ENCODE data around the gene ITPK1.

ITPK1 gene

DNA sequence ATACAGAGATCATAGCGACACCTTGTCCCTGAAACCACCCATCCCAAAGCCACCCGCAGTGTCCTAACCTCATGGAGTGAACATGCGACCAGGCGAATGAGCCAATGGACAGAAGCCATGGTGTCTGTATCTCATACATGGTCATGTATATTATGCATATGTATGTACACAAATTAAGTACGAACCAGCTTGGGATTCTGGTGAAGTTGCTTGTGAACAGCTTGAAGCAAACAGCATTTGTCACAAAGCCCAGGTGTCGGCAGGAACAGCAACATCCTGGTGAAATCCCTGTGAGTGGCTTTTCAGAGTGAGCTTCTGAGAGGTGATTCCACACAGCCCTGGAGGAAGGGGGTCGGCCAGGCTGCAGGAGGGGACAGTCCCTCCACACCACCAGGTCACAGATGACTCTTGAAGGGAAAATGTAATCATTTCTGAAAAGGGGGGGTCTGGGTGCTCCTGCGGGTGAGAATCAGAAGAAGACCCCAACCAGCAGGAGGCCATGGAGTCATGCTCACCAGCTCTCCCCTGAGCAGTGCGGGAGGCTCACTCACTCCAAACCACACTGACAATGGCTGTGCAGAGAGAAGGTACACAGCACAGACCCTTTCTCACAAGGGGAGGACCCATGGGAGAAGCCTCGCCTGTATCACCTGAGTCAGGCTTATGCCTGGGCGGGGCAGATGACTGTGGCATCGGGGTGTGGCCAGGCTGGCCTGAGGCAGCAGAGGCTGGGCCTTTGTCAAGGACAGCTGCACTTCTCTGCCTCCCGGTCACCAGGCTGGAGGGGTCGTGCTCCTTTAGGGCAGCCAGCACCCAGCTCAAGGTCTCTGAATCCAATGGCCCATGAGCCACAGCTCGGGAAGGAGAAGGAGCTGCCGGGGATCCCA, 178.4 kb downstream of the ITPK1 start:
- Histone ChIP-seq H3K9ac (ENCODE audit: low read length) (no peak overlapping the region), H3K36me3 (ENCODE audit: insufficient read depth, low read length) (peaks cover 20% of the 10 kb centered on the region), H3K27ac (ENCODE audit: low read depth, low read length) (no peak overlapping the region), H3K4me1 (ENCODE audit: insufficient read depth, low read length) (no peaks in the 10 kb centered on the region), H3K9me3 (ENCODE audit: low read length) (no peaks in the 10 kb centered on the region), H3K27me3 (ENCODE audit: control insufficient read depth in 1 of 2, insufficient read depth in 2 of 2, low read length in 2 of 2) (no peaks in the 10 kb centered on the region), H3K4me3 (ENCODE audit: low read depth in 1 of 2, low read length in 2 of 2) (no peak overlapping the region)

DNA sequence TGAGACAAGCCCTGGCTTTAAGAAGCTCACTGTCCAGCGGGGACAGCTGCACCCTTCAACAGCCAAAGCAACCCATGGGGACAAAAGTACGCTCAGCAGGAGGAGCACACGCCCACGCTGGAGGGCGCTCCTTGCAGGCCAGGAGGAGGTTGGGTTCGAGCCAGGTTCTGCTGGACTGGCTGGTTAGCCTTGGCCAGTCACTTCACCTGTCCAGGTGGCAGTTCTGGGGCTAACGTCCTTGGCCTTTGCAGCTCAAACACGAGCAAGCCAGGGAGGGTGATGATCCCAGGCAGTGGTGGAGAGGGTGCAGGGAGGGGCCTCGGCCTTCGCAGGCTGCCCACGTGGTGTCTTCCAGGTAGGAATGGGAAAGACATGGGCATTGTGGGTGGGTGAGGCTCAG, 179.6 kb downstream of the ITPK1 start:
- Histone ChIP-seq H3K36me3 (ENCODE audit: insufficient read depth, low read length) (peaks cover 20% of the 10 kb centered on the region), H3K4me1 (ENCODE audit: insufficient read depth, low read length) (no peaks in the 10 kb centered on the region), H3K9me3 (ENCODE audit: low read length) (no peaks in the 10 kb centered on the region), H3K27me3 (ENCODE audit: control insufficient read depth in 1 of 2, insufficient read depth in 2 of 2, low read length in 2 of 2) (no peaks in the 10 kb centered on the region), H3K4me3 (ENCODE audit: low read depth in 1 of 2, low read length in 2 of 2) (no peak overlapping the region), H3K9ac (ENCODE audit: low read length) (no peak overlapping the region), H3K27ac (ENCODE audit: low read depth, low read length) (no peak overlapping the region)

DNA sequence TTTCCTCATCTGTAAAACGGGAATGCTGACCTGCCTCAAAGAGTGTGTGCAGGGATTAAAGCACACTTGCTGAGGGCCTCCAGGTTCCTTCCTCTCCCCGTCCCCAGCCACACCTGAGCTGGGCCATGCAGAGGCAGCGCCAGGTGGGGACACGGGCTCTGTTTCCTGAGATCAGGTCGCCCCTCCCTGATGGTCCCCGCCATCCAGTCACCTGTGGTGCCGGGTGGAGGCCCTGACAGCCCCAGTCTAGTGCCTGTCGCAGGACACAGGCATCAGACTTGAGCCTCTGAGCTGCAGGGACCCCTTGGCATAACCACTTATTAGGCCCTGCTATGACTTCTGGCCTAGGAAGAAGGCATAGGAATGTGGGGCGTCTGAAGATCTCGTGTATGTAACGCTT, 180.3 kb downstream of the ITPK1 start:
- H3K4me1 ChIP-seq (ENCODE audit: insufficient read depth, low read length): no peaks in the 10 kb centered on the region
- H3K27me3 ChIP-seq (ENCODE audit: control insufficient read depth in 1 of 2, insufficient read depth in 2 of 2, low read length in 2 of 2): no peaks in the 10 kb centered on the region
- H3K9me3 ChIP-seq (ENCODE audit: low read length): no peaks in the 10 kb centered on the region
- H3K27ac ChIP-seq (ENCODE audit: low read depth, low read length): no peak overlapping the region
- peaks cover 16% of the 10 kb centered on the region for H3K36me3 ChIP-seq (ENCODE audit: insufficient read depth, low read length)
- H3K4me3 ChIP-seq (ENCODE audit: low read depth in 1 of 2, low read length in 2 of 2): no peak overlapping the region
- H3K9ac ChIP-seq (ENCODE audit: low read length): no peak overlapping the region

DNA sequence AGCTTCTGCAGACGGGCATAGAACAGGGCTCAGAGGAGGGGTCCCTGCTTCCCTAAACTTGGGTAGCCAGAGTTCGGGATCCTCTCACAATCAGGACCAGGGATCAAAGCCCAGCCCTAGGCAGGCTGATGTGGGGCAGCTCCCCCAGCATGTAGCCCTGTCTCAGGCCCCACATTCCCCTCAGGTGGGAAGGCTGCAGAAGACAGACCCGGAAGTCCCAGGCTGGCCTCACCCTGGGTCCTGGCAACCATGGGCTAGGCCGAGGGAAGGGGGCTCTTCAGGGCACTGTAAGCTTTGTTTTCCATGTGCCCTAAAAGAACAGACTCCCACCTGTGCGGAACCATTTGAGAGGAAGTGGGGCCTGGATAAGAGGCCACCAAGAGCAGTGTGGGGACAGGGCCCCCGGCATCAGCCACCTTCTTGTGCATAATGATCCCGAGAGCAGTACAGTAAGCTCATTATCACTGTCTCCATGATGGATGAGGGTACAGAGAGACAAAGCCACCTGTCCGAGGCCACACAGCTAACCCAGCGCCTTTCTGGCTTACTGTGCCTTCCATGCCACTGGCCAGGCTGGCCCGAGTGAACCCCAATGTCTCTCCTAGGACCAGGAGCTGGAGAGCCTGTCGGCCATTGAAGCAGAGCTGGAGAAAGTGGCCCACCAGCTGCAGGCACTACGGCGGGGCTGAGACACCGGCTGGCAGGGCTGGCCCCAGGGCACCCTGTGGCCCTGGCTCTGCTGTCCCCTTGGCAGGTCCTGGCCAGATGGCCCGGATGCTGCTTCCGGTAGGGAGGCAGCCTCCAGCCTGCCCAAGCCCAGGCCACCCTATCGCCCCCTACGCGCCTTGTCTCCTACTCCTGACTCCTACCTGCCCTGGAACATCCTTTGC, 181.3 kb downstream of the ITPK1 start:
- H3K36me3 ChIP-seq (ENCODE audit: insufficient read depth, low read length): peaks cover 12% of the 10 kb centered on the region
- H3K4me3 ChIP-seq (ENCODE audit: low read depth in 1 of 2, low read length in 2 of 2): no peak overlapping the region
- no peaks in the 10 kb centered on the region for H3K27me3 ChIP-seq (ENCODE audit: control insufficient read depth in 1 of 2, insufficient read depth in 2 of 2, low read length in 2 of 2)
- H3K27ac ChIP-seq (ENCODE audit: low read depth, low read length): no peak overlapping the region
- no peak overlapping the region for H3K9ac ChIP-seq (ENCODE audit: low read length)
- no peaks in the 10 kb centered on the region for H3K4me1 ChIP-seq (ENCODE audit: insufficient read depth, low read length)
- H3K9me3 ChIP-seq (ENCODE audit: low read length): no peaks in the 10 kb centered on the region

DNA sequence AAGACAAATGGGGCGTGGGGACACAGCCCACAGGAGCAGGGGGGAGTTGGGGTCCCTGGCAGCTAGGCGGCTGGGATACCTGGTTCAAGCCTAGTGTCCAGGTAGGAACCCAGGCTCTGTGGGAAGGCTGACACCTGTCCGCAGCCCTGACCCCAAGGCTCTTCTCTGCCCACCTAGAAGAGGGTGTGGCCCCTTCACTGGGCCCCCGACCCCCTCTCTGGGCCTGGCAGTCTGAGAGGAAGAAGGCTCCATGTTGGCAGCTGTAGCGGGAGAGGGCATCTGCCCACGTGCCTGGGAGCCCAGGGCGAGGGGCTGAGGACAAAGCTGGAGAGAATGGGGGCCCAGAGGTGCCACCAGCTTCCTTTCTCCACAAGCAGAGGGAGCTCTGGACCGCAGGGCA, 182.2 kb downstream of the ITPK1 start:
- Histone ChIP-seq H3K36me3 (ENCODE audit: insufficient read depth, low read length) (peaks cover 12% of the 10 kb centered on the region), H3K4me3 (ENCODE audit: low read depth in 1 of 2, low read length in 2 of 2) (no peak overlapping the region), H3K4me1 (ENCODE audit: insufficient read depth, low read length) (no peaks in the 10 kb centered on the region), H3K9ac (ENCODE audit: low read length) (no peak overlapping the region), H3K27me3 (ENCODE audit: control insufficient read depth in 1 of 2, insufficient read depth in 2 of 2, low read length in 2 of 2) (no peaks in the 10 kb centered on the region), H3K9me3 (ENCODE audit: low read length) (no peaks in the 10 kb centered on the region), H3K27ac (ENCODE audit: low read depth, low read length) (no peak overlapping the region)

DNA sequence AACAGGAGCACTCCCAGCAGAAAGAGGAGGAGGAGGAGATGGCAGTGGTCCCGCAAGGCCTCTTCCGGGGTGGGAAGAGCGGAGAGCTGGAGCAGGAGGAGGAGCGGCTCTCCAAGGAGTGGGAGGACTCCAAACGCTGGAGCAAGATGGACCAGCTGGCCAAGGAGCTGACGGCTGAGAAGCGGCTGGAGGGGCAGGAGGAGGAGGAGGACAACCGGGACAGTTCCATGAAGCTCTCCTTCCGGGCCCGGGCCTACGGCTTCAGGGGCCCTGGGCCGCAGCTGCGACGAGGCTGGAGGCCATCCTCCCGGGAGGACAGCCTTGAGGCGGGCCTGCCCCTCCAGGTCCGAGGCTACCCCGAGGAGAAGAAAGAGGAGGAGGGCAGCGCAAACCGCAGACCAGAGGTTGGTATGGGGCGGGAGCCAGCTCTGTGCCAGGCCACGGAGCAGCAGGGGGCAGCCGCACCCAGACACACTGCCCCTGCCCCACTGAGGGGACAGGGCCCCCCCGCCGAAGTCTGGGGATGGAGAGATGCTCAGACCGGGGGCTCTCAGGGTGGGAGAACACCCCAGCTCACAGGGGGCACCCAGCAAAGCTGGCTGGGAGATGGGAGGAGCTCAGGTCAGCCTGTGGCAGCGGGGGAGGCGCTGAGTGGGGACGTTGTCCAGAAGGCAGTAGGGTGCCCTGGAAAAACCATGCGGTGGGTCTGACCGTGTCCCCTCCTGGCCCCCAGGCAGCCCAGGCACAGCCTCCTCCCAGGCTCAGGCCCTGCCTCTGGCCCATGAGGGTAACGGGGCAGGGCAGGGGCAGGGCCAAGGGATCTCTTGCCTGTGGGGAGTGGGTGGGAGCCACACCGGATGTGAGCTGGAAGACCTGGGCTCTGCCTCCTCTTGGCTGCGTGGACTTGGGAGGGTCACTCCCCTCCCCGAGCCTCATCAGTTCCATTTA, 183.0 kb downstream of the ITPK1 start:
- Histone ChIP-seq H3K36me3 (ENCODE audit: insufficient read depth, low read length) (peaks cover 8% of the 10 kb centered on the region), H3K27me3 (ENCODE audit: control insufficient read depth in 1 of 2, insufficient read depth in 2 of 2, low read length in 2 of 2) (no peaks in the 10 kb centered on the region), H3K4me3 (ENCODE audit: low read depth in 1 of 2, low read length in 2 of 2) (no peak overlapping the region), H3K9me3 (ENCODE audit: low read length) (no peaks in the 10 kb centered on the region), H3K27ac (ENCODE audit: low read depth, low read length) (no peak overlapping the region), H3K9ac (ENCODE audit: low read length) (no peak overlapping the region), H3K4me1 (ENCODE audit: insufficient read depth, low read length) (no peaks in the 10 kb centered on the region)

DNA sequence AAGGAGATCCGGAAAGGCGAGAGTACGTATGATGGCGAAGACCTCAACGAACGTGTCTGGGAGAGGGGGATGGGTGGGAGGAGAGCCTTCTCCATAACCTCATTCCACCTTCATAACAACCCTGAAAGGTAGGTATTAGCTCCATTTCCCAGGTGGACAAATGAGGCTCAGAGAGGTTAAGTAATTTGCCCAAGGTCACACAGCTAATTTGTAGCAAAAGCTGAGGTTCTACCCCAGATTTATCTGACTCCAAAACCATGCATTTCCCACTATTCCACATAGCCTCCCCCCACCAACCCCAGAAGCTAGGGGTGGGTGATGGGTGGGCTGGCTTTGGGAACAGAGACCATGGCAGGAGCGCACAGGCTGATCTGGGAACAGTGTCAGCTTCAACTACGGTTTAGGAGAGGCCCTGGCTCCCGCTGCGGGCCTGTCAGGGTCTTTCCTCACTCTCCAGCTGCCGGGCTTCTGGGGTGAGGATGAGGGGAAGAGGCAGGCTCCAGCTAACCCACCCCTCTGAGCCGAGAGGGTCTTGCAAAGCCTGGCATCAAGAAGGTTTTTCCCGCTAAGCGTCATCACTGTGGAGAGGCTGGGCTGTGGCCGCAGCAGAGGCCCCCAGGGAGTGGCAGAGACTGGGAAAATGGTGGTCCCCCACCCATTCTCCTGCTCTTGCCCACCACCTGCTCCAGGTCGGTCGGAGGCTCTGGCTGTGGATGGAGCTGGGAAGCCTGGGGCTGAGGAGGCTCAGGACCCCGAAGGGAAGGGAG, 183.9 kb downstream of the ITPK1 start:
- Histone ChIP-seq H3K9me3 (ENCODE audit: low read length) (no peaks in the 10 kb centered on the region), H3K36me3 (ENCODE audit: insufficient read depth, low read length) (no peaks in the 10 kb centered on the region), H3K9ac (ENCODE audit: low read length) (no peak overlapping the region), H3K27ac (ENCODE audit: low read depth, low read length) (no peak overlapping the region), H3K27me3 (ENCODE audit: control insufficient read depth in 1 of 2, insufficient read depth in 2 of 2, low read length in 2 of 2) (no peaks in the 10 kb centered on the region), H3K4me1 (ENCODE audit: insufficient read depth, low read length) (no peaks in the 10 kb centered on the region), H3K4me3 (ENCODE audit: low read depth in 1 of 2, low read length in 2 of 2) (no peak overlapping the region)

DNA sequence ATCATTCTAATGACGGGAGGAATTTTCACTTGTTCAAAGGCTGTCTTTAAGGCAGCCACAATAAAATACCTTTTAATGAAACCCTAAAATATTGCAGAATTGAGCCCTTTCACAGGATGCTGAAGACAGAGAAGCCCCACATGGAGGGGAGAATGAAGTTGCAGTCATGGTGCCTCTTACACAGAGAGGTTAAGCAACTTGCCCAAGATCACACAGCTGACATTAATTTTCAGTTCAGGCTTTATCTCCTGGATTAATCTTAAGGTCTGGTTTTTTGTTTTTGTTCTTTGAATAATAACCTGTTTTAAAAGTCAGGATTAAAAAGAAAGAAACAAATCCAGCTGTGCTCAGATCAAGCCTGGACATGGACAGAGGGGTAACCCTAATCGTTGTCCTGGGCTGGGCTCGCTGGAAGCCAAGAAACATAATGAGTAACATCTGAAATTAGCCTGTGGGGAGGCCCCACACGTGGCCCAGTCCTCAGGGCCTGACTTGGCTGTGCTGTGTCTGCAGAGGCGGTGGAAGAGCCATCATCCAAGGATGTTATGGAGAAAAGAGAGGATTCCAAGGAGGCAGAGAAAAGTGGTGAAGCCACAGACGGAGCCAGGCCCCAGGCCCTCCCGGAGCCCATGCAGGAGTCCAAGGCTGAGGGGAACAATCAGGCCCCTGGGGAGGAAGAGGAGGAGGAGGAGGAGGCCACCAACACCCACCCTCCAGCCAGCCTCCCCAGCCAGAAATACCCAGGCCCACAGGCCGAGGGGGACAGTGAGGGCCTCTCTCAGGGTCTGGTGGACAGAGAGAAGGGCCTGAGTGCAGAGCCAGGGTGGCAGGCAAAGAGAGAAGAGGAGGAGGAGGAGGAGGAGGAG, 184.8 kb downstream of the ITPK1 start:
- no peak overlapping the region for H3K27ac ChIP-seq (ENCODE audit: low read depth, low read length)
- H3K4me1 ChIP-seq (ENCODE audit: insufficient read depth, low read length): no peaks in the 10 kb centered on the region

DNA sequence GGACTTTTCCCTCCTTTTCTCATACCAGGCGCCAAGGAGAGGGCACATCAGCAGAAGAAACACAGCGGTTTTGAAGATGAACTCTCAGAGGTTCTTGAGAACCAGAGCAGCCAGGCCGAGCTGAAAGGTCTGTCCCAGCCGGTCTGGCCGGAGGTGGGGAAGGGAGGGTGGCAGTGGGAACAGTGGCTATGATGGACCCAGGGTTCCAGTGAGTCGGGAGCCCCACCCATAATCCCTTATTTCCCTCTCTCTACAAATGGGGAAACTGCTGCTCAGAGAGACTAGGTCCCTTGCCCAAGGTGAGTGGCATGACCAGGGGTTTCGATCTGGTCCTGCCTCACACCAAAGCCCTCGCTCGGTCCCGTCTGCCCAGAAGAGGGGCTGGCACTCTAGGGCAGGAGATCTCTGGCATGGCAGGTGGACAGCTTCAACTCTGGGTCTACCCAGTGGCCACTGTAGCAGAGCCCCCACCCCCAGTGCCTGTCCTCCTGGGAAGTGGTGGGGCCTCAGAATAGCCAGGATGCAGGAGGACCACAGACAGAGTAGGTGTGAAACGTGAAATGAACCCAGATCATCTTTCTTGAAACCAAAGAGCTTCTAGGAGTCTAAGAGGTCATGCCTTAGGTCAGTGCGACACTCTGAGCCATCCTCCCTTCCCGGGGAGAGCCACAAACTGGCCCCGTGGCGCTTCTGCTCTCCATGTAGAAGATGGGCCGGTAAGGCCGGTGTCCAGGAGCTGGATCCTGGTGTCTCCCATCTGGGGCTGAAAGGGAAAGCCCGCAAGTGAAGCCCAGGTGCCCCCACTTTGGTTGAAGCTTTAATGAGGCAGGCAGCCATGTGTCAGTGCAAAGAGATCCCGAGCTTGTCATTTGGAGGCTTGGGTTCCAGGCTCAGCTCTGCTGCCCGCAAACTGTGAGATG, 185.8 kb downstream of the ITPK1 start:
- Histone ChIP-seq H3K36me3 (ENCODE audit: insufficient read depth, low read length) (no peaks in the 10 kb centered on the region), H3K4me1 (ENCODE audit: insufficient read depth, low read length) (no peaks in the 10 kb centered on the region), H3K27me3 (ENCODE audit: control insufficient read depth in 1 of 2, insufficient read depth in 2 of 2, low read length in 2 of 2) (no peaks in the 10 kb centered on the region), H3K9me3 (ENCODE audit: low read length) (no peaks in the 10 kb centered on the region), H3K4me3 (ENCODE audit: low read depth in 1 of 2, low read length in 2 of 2) (no peak overlapping the region), H3K9ac (ENCODE audit: low read length) (no peak overlapping the region), H3K27ac (ENCODE audit: low read depth, low read length) (no peak overlapping the region)

More for the DNA sequence above, 184.8 kb downstream of the ITPK1 start:
- H3K36me3 ChIP-seq (ENCODE audit: insufficient read depth, low read length): no peaks in the 10 kb centered on the region
- no peaks in the 10 kb centered on the region for H3K27me3 ChIP-seq (ENCODE audit: control insufficient read depth in 1 of 2, insufficient read depth in 2 of 2, low read length in 2 of 2)
- H3K9ac ChIP-seq (ENCODE audit: low read length): no peak overlapping the region
- H3K9me3 ChIP-seq (ENCODE audit: low read length): no peaks in the 10 kb centered on the region
- H3K4me3 ChIP-seq (ENCODE audit: low read depth in 1 of 2, low read length in 2 of 2): no peak overlapping the region

Measured in muscle layer of colon (tissue), 2 donors.